GM23338 (cell line): ENCODE results near the gene LRRC8B. TPM values are rescaled to one million over a fixed set of nuclear protein-coding genes. Genes with fewer than 3 reads are reported as not detected.

Experiments used
- ATAC-seq: fragments of 200-7000 bp; cut with Tn5 transposase; 3 replicates; pipeline ENCODE4 v1.9.1; 2020
- DNase-seq: peaks from one replicate; pipeline ENCODE4 v3.0.0-alpha.2; 2015; ENCODE audit warnings: low spot score
- H2AFZ ChIP-seq: fragments of 200-600 bp; sonication (generic); 2 replicates; pipeline ENCODE4 v1.8.0; 2016; ENCODE audit warnings: antibody characterized with exemption, mild to moderate bottlenecking, moderate library complexity
- H3F3A ChIP-seq: fragments of 200-600 bp; sonication (generic); replicated peaks from 2 replicates; pipeline ENCODE4 v1.8.0; 2017; ENCODE audit warnings: antibody characterized with exemption, mixed run types, low read depth
- H3K27ac ChIP-seq: fragments of 200-600 bp; sonication (generic); 2 replicates; pipeline ENCODE4 v1.6.1; 2016; ENCODE audit warnings: low read depth
- H3K27me3 ChIP-seq: fragments of 200-600 bp; sonication (generic); 2 replicates; pipeline ENCODE4 v1.8.0; 2016; ENCODE audit warnings: mild to moderate bottlenecking, mixed run types, moderate library complexity; ENCODE audit not compliant: insufficient read depth
- H3K36me3 ChIP-seq: fragments of 200-600 bp; sonication (generic); 2 replicates; pipeline ENCODE4 v1.8.0; 2016; ENCODE audit warnings: mild to moderate bottlenecking; ENCODE audit not compliant: insufficient read depth
- H3K4me1 ChIP-seq: fragments of 200-600 bp; sonication (generic); 2 replicates; pipeline ENCODE4 v1.8.0; 2016; ENCODE audit warnings: mild to moderate bottlenecking, moderate library complexity; ENCODE audit not compliant: insufficient read depth
- H3K4me2 ChIP-seq: fragments of 200-600 bp; sonication (generic); 2 replicates; pipeline ENCODE4 v1.7.1; 2017; ENCODE audit warnings: mixed run types
- H3K4me3 ChIP-seq: fragments of 200-600 bp; sonication (generic); 2 replicates; pipeline ENCODE4 v1.6.1; 2016; ENCODE audit warnings: mixed run types
- H3K79me2 ChIP-seq: fragments of 200-600 bp; sonication (generic); replicated peaks from 2 replicates; pipeline ENCODE4 v1.8.0; 2017; ENCODE audit warnings: mild to moderate bottlenecking; ENCODE audit not compliant: insufficient read depth
- H3K9me2 ChIP-seq: fragments of 200-600 bp; sonication (generic); 2 replicates; pipeline ENCODE4 v1.8.0; 2017; ENCODE audit not compliant: insufficient read depth
- H4K20me1 ChIP-seq: fragments of 200-600 bp; sonication (generic); replicated peaks from 2 replicates; pipeline ENCODE4 v1.8.0; 2017; ENCODE audit warnings: mild to moderate bottlenecking; ENCODE audit not compliant: insufficient read depth
- H3K27ac Mint-ChIP-seq: 2 replicates; pipeline ENCODE4 v1.8.0; 2020; ENCODE audit warnings: inconsistent platforms, mild to moderate bottlenecking, moderate library complexity, mixed read lengths
- H3K27me3 Mint-ChIP-seq: 3 replicates; pipeline ENCODE4 v1.8.0; 2022; ENCODE audit warnings: low read depth, mild to moderate bottlenecking, moderate library complexity, mixed read lengths, inconsistent platforms; ENCODE audit not compliant: insufficient read depth, poor library complexity
- H3K36me3 Mint-ChIP-seq: 3 replicates; pipeline ENCODE4 v1.8.0; 2021; ENCODE audit warnings: low read depth, mild to moderate bottlenecking, inconsistent platforms, moderate library complexity, mixed read lengths
- H3K4me1 Mint-ChIP-seq: 3 replicates; pipeline ENCODE4 v1.8.0; 2020; ENCODE audit warnings: mild to moderate bottlenecking, inconsistent platforms, mixed read lengths
- H3K4me3 Mint-ChIP-seq: 3 replicates; pipeline ENCODE4 v1.8.0; 2021; ENCODE audit warnings: moderate library complexity, mild to moderate bottlenecking, inconsistent platforms, mixed read lengths
- H3K9me3 Mint-ChIP-seq: 3 replicates; pipeline ENCODE4 v1.8.0; 2020; ENCODE audit warnings: moderate library complexity, mild to moderate bottlenecking, inconsistent platforms, mixed read lengths
- CREB1 ChIP-seq: fragments of 250-450 bp; sonication (Bioruptor Pico); IDR thresholded peaks from 2 replicates; pipeline ENCODE4 v1.5.0; 2020; ENCODE audit warnings: low read depth, mild to moderate bottlenecking, moderate library complexity
- EZH2 ChIP-seq: fragments of 200-600 bp; sonication (generic); IDR thresholded peaks from one replicate; pipeline ENCODE4 v1.8.0; 2017; ENCODE audit warnings: antibody characterized with exemption, mild to moderate bottlenecking, low read depth; ENCODE audit not compliant: unreplicated experiment
- EZH2phosphoT487 ChIP-seq: fragments of 200-600 bp; sonication (generic); IDR thresholded peaks from one replicate; pipeline ENCODE4 v1.8.1; 2018; ENCODE audit warnings: antibody characterized with exemption; ENCODE audit not compliant: unreplicated experiment
- JUNB ChIP-seq: IDR thresholded peaks from one replicate; pipeline ENCODE4 v1.6.1; 2016; ENCODE audit warnings: antibody characterized with exemption; ENCODE audit not compliant: unreplicated experiment
- NANOG ChIP-seq: IDR thresholded peaks from 2 replicates; pipeline ENCODE4 v1.6.1; 2016; ENCODE audit warnings: antibody characterized with exemption, borderline replicate concordance
- POLR2AphosphoS5 ChIP-seq: IDR thresholded peaks from 2 replicates; pipeline ENCODE4 v1.6.1; 2016; ENCODE audit warnings: antibody characterized with exemption, low read depth
- STAT1 ChIP-seq: IDR thresholded peaks from one replicate; pipeline ENCODE4 v1.6.1; 2016; ENCODE audit warnings: antibody characterized with exemption; ENCODE audit not compliant: unreplicated experiment
- ZNF114 ChIP-seq: fragments of 250-450 bp; sonication (Bioruptor Pico); IDR thresholded peaks from 2 replicates; pipeline ENCODE4 v1.5.0; 2020; ENCODE audit warnings: mild to moderate bottlenecking, moderate library complexity
- ZNF331 ChIP-seq: fragments of 250-450 bp; sonication (Bioruptor Pico); IDR thresholded peaks from 2 replicates; pipeline ENCODE4 v1.5.0; 2020; ENCODE audit warnings: low read depth, mild to moderate bottlenecking, moderate library complexity
- polyA plus RNA-seq: library from polyadenylated mRNA; unstranded; fragments of >200 nt; fragmentation: Nextera tagmentation; extraction: Ambion mirVana; gene quantifications from 2 replicates; pipeline ENCODE4 v1.2.1, GENCODE V29; 2016
- total RNA-seq: library from RNA; depleted of rRNA; stranded (reverse); fragments of >200 nt; shearing (Covaris generic); gene quantifications from 2 replicates; pipeline ENCODE4 v1.2.3, GENCODE V29; 2014
- TF ChIP-seq, protein P1 (sequence below): IDR thresholded peaks from one replicate; pipeline ENCODE4 v1.6.1; 2018; ENCODE audit warnings: antibody characterized with exemption; ENCODE audit not compliant: unreplicated experiment
- TF ChIP-seq, protein P2 (sequence below): IDR thresholded peaks from 2 replicates; pipeline ENCODE4 v1.6.1; 2016; ENCODE audit warnings: antibody characterized with exemption
- TF ChIP-seq, protein P3 (sequence below), 2 experiments: fragments of 200-600 bp in 1 of 2; sonication (generic) in 1 of 2; conservative IDR thresholded peaks; 2 replicates each; pipeline versions ENCODE4 v1.5.1 to v1.6.1; 2016 to 2017; ENCODE audit warnings: antibody characterized with exemption in 2 of 2, low read depth in 2 of 2, mild to moderate bottlenecking in 2 of 2, moderate library complexity in 1 of 2

LRRC8B gene
- total and polyA plus RNA-seq, 2 experiments from 2014 or later = 9.0 to 26.5 TPM

DNA sequence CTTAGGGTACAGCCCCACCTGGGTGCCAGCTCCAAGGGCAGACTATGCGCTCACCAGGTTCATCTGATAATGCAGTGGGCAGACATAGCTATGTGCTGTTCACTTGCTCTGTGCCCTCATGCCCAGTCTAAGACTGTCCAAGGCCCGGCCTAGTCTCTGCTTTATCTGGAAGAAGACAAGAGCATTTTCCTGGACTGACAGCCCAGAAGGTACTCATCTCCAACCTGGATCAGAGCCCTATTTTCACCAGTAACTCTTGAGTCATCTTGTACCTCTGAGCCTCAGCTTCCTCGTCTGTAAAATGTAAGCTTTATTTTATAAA, 79.7 kb downstream of the LRRC8B start (continued):
- TF ChIP-seq CREB1 (CRISPR knock-in tag) = no peak
- TF ChIP-seq, protein P1, sequence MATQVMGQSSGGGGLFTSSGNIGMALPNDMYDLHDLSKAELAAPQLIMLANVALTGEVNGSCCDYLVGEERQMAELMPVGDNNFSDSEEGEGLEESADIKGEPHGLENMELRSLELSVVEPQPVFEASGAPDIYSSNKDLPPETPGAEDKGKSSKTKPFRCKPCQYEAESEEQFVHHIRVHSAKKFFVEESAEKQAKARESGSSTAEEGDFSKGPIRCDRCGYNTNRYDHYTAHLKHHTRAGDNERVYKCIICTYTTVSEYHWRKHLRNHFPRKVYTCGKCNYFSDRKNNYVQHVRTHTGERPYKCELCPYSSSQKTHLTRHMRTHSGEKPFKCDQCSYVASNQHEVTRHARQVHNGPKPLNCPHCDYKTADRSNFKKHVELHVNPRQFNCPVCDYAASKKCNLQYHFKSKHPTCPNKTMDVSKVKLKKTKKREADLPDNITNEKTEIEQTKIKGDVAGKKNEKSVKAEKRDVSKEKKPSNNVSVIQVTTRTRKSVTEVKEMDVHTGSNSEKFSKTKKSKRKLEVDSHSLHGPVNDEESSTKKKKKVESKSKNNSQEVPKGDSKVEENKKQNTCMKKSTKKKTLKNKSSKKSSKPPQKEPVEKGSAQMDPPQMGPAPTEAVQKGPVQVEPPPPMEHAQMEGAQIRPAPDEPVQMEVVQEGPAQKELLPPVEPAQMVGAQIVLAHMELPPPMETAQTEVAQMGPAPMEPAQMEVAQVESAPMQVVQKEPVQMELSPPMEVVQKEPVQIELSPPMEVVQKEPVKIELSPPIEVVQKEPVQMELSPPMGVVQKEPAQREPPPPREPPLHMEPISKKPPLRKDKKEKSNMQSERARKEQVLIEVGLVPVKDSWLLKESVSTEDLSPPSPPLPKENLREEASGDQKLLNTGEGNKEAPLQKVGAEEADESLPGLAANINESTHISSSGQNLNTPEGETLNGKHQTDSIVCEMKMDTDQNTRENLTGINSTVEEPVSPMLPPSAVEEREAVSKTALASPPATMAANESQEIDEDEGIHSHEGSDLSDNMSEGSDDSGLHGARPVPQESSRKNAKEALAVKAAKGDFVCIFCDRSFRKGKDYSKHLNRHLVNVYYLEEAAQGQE = no peak
- no peak for TF ChIP-seq ZNF114 (CRISPR knock-in tag)
- no peak for TF ChIP-seq EZH2
- no peak for TF ChIP-seq ZNF331
- TF ChIP-seq, protein P2, sequence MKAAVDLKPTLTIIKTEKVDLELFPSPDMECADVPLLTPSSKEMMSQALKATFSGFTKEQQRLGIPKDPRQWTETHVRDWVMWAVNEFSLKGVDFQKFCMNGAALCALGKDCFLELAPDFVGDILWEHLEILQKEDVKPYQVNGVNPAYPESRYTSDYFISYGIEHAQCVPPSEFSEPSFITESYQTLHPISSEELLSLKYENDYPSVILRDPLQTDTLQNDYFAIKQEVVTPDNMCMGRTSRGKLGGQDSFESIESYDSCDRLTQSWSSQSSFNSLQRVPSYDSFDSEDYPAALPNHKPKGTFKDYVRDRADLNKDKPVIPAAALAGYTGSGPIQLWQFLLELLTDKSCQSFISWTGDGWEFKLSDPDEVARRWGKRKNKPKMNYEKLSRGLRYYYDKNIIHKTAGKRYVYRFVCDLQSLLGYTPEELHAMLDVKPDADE = no peak
- TF ChIP-seq NANOG = no peak
- no peak for TF ChIP-seq EZH2phosphoT487

- H3K9me2 ChIP-seq = no peaks in the 10 kb centered on the region
- H3K36me3 ChIP-seq = no peaks in the 10 kb centered on the region
- no peaks in the 10 kb centered on the region; the same call in 2 of the 3 replicates for H3K36me3 Mint-ChIP-seq
- no peaks in the 10 kb centered on the region for H3K79me2 ChIP-seq
- H3K4me2 ChIP-seq = no peak overlapping the region
- H3K4me1 ChIP-seq = no peaks in the 10 kb centered on the region
- H3K4me1 Mint-ChIP-seq = peaks cover 3% of the 10 kb centered on the region; the same call in 1 of the 3 replicates
- no peak overlapping the region for H3K27ac ChIP-seq
- H3K27me3 ChIP-seq = no peaks in the 10 kb centered on the region
- H4K20me1 ChIP-seq = no peaks in the 10 kb centered on the region
- H3K4me3 Mint-ChIP-seq = no peak overlapping the region
- no peak overlapping the region for H2AFZ ChIP-seq
- no peak overlapping the region for H3K27ac Mint-ChIP-seq
- H3K4me3 ChIP-seq = no peak overlapping the region
- H3K9me3 Mint-ChIP-seq = no peaks in the 10 kb centered on the region; the same call in 2 of the 3 replicates
- no peaks in the 10 kb centered on the region for H3F3A ChIP-seq
- DNase-seq (no peak), ATAC-seq (no peak)
- peaks cover 2% of the 10 kb centered on the region for H3K27me3 Mint-ChIP-seq
- TF ChIP-seq, protein P2 = no peak
- TF ChIP-seq JUNB = no peak
- no peak for TF ChIP-seq ZNF114 (CRISPR knock-in tag)
- TF ChIP-seq ZNF331 = no peak
- TF ChIP-seq STAT1 = no peak
- TF ChIP-seq POLR2AphosphoS5 = no peak
- TF ChIP-seq, protein P3, sequence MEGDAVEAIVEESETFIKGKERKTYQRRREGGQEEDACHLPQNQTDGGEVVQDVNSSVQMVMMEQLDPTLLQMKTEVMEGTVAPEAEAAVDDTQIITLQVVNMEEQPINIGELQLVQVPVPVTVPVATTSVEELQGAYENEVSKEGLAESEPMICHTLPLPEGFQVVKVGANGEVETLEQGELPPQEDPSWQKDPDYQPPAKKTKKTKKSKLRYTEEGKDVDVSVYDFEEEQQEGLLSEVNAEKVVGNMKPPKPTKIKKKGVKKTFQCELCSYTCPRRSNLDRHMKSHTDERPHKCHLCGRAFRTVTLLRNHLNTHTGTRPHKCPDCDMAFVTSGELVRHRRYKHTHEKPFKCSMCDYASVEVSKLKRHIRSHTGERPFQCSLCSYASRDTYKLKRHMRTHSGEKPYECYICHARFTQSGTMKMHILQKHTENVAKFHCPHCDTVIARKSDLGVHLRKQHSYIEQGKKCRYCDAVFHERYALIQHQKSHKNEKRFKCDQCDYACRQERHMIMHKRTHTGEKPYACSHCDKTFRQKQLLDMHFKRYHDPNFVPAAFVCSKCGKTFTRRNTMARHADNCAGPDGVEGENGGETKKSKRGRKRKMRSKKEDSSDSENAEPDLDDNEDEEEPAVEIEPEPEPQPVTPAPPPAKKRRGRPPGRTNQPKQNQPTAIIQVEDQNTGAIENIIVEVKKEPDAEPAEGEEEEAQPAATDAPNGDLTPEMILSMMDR (conservative IDR thresholded peaks at IDR 0.05; ENCODE audit: low read depth in 2 of 2) = no peak
- TF ChIP-seq, protein P1 = no peak
- TF ChIP-seq EZH2phosphoT487 = no peak
- TF ChIP-seq CREB1 (CRISPR knock-in tag) = no peak
Observed at GRCh38 chr1:89605692-89606091, 81.1 kb downstream of the LRRC8B start.
